ENCODE measurements around the gene KIF12.
"Not testable (repeated sequence)": the region's sequence is repeated elsewhere in the genome, so short reads cannot be mapped to it uniquely, and the experiment has no call there.

The KIF12 gene

GRCh38 chr9:114098936-114099668 is at the start of gene KIF12:
KIF12 (minus strand) TSS chr9:114099292; CDS start chr9:114099276, 16 bp downstream.
- DNase-seq: no peak

- DNase-seq: no peak
Measured at GRCh38 chr9:114146735-114147134, 47.6 kb upstream of the KIF12 start.

GRCh38 chr9:114143234-114143633 is 44.1 kb upstream of the KIF12 start:
- no peak for DNase-seq

GRCh38 chr9:114141553-114142402 is 42.7 kb upstream of the KIF12 start:
- no peak for DNase-seq

- DNase-seq: no peak
Measured at GRCh38 chr9:114140850-114141249, 41.8 kb upstream of the KIF12 start.

- no peak for DNase-seq
Measured at GRCh38 chr9:114140401-114140800, 41.3 kb upstream of the KIF12 start.

- DNase-seq: no peak
Measured at GRCh38 chr9:114139071-114139470, 40.0 kb upstream of the KIF12 start.

- DNase-seq: no peak
Measured at GRCh38 chr9:114138552-114138971, 39.5 kb upstream of the KIF12 start.

GRCh38 chr9:114137831-114138230 is 38.7 kb upstream of the KIF12 start:
- no peak for DNase-seq

- no peak for DNase-seq
Measured at GRCh38 chr9:114134827-114135396, 35.8 kb upstream of the KIF12 start.

- no peak for DNase-seq
Measured at GRCh38 chr9:114132550-114132918, 33.4 kb upstream of the KIF12 start.

GRCh38 chr9:114131808-114132549 is 32.9 kb upstream of the KIF12 start:
- no peak for DNase-seq

GRCh38 chr9:114130624-114131277 is 31.7 kb upstream of the KIF12 start:
- no peak for DNase-seq

- no peak for DNase-seq
Measured at GRCh38 chr9:114130141-114130540, 31.0 kb upstream of the KIF12 start.

- not testable (repeated sequence) for DNase-seq
Measured at GRCh38 chr9:114128759-114129158, 29.7 kb upstream of the KIF12 start.

GRCh38 chr9:114126247-114127060 is 27.4 kb upstream of the KIF12 start:
- no peak for DNase-seq

GRCh38 chr9:114125476-114126013 is 26.5 kb upstream of the KIF12 start:
- no peak for DNase-seq

GRCh38 chr9:114124666-114125475 is 25.8 kb upstream of the KIF12 start:
- DNase-seq: no peak

- DNase-seq: no peak
Measured at GRCh38 chr9:114124138-114124537, 25.0 kb upstream of the KIF12 start.

Measured in NCI-H1930 (cell line).